HG03280 (cell line): ENCODE measurements around the gene FGR.

ENCODE experiments used
- ATAC-seq: cut with Tn5 transposase; IDR thresholded peaks from one replicate; pipeline ENCODE4 v1.9.1; 2021; ENCODE audit warnings: mild to moderate bottlenecking, moderate library complexity; ENCODE audit not compliant: unreplicated experiment

The FGR gene

DNA sequence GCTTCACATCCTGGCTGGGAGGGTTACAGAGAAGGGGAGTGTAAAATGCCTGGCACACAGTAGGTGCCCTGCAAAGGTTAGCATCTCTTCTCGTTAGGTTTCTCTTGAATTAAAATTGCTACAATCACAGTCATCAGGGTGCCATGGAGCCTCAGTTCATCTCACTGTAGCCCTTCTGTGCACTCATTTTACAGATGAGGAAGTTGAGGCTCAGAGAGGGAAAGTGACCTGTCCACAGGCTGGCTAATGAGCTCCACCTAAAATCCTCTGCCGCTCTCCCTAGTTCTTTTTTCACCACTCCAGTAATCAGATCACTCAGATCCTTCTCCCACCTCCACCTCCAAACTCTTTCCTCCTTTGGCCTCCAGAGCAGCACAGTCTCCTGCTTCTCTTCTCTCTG is 17.6 kb downstream of the FGR start:
- no peak for ATAC-seq

DNA sequence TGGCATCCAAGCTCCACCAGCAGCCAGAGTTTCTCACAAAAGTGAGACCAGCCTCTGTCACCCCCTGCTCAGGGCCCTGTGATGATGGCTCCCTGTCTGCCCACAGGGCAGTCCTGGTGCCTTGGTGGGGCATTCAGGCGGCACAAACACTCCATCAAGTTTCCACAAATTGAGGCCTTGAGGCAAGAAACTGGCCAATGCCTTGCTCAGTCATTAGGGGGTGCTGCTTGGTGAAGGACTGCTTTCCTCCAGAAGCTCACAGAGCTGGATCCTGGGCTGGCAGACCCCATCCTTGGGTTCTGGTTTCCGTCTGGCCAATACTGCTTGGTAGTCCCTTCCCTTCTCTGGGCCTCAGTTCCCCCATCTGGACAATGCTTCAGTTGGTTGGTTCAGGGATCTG is 18.5 kb downstream of the FGR start:
- ATAC-seq: no peak

DNA sequence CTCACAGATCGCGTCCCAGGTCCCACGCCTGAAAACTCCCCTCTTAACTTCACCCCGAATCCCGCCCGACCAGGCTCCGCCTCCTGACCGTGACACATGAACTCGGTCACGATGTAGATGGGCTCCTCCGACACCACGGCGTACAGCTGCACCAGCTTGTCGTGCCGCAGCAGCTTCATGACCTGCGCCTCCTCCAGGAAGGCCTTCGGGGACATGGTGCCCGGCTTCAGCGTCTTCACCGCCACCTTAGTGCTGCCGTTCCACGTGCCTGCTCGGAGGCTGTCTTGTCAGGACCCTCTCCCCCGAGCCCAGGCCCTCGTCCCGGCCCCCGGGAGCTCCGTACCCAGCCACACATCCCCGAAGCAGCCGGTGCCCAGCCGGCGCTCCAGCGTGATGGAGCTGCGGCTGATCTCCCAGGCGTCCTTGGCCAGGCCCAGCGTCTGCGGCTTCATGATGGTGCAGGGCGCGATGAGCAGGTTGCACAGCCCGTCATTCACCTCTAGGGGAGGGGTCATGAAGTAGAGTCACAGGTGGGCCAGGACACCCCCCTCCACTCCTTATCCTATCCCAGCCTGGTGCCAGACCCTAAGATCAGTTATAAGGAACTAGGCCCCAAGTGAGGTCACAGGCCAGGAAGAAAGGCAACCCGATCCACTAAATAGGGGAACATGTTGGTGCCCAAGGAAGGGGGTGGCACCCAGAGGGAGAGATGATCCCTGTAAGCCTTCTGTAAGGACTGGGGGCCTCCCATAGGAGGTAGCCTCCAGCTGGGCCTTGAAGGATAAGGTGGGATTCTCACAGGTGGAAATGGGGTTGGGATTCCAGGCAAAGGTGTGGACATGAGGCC is 19.4 kb downstream of the FGR start:
- ATAC-seq: no peak

DNA sequence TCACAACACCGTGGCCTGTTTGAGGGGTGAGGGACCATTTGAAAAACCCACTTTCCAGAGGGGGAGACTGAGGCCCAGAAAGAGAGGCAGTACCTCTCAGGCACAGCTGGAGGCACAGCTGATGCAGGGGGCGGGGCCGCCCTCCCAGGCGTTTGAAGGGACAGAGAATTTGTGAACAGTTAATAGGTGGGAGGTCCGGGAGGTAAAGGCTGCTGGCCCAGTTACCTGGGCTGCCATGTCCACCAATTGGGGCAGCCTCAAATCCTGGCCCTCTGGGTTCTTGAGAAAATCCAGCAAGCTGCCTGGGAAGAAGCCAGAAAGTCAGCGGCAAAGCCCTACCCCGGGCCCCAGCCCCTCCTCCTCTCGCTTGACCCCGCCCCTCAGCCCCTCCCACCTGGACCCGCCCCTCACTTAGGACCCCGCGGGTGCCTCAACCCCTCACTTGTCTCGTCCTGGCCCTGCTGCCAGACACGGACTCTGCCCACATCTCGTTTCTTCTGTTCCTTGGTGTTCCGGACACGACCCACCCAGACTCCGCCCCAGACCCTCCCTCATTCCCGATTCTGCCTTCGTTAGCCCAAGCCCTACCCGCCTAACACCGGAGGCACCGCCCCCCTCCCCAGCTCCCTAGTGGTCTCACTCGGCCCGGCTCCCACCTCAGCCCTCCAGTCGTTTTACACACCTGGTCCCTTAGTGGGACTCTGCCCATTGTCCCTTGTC is 20.2 kb downstream of the FGR start:
- ATAC-seq: no peak

DNA sequence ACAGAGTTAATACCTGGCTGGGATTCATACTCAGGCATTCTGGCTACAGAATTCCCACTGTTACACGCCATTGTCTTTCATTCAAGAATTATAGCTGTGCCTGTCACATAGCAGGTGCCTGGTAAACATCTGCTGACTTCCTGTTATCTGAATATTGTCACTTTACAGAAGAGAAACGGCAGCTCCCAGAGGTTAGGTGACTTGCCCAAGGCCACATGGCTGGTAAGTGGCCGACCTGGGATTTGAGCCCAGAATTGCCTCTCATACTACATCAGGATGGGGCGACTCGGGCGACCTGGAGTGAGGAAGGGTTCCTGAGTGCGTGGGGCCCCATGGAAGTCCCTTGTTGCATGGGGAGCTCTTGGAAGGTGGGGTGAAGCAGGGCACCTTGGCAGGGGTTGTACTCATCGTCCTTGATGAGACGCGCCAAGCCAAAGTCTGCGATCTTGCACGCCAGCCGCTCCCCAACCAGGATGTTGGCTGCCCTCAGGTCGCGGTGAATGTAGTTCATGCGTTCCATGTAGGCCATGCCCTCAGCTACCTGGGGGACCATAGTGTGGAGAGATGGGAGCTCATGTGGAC is 20.9 kb downstream of the FGR start:
- no peak for ATAC-seq

DNA sequence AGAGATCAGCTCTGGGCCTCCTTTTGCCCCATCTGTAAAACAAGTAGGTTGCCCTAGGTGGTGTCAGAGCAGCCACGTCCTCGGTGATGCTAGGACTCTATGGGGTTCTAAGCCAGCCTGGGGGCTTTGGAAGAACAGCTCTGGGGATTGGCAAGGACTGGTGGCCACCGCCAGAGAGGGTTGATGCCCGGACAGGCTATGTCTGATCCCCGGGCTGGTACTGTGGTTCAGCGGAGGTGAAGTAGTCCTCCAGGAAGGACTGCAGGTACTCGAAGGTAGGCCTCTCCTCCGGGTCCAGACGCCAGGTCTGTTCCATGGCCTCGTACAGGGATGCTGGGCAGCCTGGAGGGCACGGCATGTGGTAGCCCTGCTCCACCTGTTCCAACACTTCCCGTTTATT is 22.3 kb downstream of the FGR start:
- ATAC-seq: no peak

DNA sequence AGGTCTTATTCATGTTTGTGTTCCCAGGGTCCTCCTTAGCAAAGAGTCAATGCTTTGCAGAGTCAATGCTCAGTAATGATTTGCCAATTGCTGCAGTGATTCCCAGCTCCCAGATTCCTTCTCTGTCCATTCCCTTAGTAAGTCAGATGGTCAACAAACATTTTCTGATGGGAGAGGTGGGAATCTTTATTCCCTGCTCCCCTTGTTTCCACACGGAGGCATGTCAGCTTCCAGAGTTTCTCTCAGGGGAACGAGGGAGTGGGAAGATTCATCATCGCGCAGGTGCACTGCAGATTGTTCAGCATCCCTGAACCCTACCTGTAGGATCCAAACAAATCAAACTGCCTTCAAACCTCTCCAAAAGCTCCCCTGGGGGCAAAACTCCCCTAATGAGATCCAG is 23.5 kb downstream of the FGR start:
- ATAC-seq: no peak

DNA sequence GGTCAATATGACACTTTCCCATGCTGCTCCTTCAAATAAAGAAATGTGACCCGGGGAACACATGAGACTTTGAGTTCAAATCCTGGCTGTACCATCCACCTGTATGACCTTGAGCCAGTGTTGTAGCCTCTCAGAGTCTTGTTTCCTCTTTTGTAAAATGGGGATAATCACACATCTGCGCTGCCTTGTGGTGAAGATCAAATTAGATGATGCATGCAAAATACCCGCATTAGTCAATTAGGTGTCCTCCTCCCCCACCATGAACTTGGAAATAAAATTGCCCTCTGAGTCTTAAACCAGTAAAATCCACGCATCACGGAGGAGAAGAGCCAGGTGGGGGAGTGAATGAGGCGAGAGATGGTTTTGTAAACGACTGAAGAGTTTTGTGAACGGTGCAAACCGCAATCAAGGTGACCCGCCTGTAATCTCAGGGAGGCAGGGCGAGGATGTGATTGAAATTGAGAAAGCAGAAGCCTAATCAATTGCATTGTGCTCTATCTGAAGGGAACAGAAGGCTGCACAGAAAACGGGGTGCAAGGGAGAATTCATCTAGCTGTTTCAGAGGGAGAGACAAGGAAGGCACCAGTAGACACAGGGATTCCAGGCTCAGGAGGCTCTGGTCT is 25.3 kb downstream of the FGR start:
- no peak for ATAC-seq

DNA sequence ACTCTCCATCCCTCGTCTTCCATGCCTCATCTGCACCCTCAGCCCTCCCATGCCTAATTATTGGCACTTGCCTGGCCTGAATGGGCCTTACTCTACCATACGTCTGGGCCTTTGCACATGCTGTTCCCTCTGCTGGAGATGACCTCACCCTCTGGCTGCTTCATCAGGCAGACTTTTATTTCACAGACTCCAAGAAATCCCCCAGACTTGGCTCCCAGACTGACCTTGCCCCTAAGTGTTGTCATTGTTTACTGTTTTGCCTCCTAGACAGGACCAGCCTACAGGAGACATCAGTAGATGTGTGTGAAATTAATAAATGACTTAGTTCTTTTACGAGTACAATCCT is 25.8 kb downstream of the FGR start:
- no peak for ATAC-seq

DNA sequence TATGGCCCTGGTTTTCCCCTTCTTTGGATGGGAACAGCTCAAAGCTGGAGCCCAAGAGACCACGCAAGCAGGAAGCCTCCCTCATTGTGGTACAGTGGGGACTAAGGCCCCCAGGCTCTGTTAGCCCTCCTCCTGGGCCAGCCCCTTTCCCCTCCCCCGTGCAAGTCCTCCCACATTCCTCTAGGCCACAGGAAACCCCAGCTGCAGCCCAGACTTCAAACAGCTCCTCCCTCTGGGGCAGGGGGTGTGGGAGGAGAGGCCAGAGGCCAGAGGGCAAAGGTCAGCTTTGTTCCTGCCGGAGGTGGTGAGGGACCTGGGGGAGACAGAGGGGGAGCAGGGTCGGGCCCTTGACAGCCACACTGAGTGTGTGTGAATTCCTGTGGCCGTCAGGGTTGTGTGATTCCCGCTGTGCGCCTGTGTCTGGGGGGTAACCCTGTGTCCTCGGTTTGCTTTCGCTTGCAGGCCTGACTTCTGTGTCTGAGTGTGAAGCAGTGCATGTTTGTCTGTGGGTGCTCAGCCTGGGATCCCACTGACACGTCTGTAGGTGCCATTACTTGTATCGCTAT is 27.7 kb downstream of the FGR start:
- no peak for ATAC-seq

DNA sequence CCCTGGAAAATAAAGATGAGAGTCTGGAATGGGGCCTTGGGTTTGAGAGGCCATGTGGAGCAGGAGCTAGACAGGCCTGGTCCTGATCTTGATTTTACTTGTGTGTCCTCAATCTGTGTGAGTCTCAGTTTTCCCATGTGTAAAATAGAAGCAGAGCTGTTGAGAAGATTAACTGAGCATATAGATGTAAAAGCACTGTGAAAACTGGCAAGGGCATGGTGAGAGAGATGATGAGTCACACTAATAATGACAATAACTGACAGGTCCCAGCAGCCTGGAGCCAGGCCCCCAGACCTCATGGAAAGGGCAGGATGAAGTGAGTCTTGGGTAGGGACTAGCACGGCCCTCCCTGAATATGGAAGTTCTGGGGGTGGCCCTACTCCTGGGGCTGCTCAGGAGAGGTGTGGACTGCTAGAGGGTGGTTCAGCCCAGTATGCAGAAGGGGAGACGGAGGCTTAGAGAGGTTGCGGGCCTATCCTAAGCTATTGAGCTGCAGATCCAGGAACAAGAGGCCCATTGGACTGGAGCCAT is 28.2 kb downstream of the FGR start:
- ATAC-seq: no peak

DNA sequence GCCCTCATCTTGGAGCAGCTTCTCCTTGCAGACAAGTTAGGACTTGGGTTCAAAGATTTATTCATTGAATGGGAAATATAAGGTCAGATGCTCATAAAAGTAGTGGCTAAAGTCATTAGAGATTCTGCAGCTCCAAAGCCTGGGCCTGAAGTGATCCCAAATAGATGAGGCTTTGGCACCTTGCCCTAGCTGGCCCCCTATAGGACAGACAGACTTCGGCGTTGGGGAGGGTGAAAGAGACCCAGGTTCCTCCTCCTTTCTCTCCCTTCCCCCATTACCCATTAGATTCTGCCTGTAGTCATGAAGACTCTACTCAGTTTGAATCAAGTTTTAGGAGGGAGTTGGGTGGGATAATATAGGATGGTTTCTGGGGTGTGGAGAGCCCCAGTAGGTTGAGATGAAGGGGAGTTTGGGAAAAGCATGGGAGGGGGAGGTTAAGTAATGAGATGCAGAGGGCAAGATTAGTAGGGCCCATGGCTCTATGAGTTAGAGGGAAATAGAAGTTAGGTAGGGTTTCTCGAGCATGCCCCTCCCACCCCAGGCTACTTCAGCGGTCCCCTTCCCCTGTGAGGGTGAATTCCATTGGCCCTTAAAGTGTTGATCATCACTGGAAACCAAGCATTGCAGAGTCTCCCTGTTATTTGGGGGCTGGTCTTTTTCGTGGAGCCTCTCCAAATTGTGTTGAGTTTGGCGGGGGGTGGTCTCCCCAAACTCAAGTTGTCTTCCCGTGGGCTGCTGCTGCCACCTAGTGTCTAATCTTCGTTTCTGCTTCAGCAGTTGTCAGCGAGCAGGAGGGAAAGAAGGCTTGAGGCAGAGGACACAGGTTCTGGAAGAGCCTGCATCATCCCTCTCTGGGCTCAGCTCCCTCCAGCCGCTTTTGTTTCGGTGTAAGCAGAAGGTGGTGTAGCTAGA is 28.9 kb downstream of the FGR start:
- ATAC-seq: no peak

DNA sequence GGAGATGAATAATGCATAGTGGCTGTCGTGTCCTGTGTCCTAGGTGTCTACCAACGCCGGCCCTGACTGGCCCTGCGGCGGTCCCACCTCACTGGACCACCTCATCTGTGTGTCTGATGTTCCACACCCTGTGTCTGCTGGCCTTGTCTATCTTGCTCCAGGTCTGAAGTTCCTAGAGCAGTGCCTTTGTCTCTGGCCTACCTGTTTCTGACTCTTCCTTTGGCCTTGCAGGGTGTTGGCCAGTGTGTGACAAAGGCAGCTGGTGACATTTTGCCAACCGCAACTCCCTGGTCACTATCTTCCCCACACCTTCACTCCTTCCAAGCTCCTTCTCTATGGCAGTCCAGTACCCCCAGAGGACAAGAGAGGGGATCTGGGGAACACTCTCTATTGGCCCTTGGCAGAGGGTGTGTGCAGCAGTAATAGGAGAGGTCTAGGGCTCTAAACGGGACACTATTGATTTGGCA is 29.7 kb downstream of the FGR start:
- ATAC-seq: no peak

DNA sequence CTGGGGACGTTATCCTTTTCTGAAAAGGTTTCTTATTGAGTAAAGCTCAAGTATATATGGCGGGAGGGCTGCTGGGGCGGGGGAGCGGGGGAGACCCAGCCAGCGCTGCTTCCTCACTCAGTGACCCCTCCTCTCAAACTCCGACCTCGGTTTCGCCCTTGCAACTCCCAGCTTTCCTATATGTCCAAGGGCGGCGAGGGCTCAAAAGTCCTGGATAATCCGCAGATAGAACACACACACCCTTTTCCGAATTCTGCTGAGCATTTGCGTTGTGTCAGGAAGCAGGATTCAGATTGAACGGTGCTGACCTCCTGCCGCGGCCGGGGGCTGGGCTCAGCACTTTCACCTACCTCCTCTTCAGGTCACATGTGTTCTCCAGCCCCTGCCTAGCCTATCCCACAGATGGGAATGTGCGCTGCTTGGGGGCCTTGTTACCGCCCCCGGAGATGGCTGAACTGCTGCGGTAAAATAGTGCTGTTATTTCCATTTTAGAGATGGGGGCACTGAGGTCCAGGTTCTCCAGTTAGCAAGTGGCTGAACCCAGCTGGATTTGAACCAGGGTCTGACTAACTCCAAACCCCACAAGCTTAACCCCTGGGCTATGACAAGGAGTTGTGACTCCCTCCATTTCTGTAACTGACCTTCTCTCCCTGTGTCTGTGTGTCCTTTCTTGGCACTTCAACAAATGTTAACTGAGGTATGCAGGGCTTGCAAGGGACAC is 30.2 kb downstream of the FGR start:
- no peak for ATAC-seq

DNA sequence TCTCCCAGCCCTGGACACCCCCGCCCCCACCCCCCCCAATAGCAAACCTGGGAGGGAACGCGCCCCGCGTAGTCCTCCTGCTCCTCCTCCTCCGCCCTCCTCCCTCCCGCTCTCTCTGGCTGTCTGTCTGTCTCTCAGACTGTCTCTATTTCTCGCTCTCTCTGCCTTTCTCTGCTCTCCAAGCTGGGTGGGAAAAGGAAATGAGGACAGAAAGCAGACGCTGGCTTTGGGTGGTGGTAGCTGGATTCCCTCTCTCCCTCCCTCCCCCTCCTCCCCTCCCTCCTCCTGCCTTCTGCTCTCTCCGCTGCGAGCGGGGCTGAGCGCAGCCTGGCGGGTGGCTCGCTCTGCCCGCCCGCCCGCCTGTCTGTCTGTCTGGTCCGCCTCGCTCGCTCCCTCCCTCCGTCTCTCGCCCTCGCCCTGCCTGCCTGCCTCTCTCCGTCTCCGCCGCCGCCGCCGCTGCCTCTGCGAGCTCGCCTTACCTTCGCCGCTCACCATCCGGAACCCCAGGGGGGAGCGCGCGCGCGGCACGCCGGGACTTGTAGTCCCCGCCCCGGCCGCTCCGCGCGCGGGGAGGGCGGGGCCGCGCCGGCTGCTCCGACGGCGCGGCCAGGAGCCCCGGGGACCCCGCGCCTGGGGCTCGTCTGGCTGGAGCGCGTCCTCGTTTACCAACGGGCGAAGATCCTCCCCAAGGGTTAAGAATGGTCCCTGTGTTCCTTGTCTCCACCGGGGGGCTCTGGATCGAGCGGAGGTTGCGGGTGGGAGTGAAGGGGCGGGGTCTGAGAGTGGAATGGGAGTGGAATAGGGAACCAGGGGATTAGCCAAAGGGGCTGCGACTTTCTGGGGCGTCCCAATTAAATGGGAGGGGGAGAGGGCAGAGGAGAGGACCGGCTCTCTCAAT is 31.1 kb downstream of the FGR start, which contains the start of gene AHDC1:
Gene AHDC1 (minus strand): TSS at position 464 of the 898 bp plus-strand sequence. CDS start 52,029 bp downstream, outside the sequence.
- ATAC-seq: peak; percentile 66

DNA sequence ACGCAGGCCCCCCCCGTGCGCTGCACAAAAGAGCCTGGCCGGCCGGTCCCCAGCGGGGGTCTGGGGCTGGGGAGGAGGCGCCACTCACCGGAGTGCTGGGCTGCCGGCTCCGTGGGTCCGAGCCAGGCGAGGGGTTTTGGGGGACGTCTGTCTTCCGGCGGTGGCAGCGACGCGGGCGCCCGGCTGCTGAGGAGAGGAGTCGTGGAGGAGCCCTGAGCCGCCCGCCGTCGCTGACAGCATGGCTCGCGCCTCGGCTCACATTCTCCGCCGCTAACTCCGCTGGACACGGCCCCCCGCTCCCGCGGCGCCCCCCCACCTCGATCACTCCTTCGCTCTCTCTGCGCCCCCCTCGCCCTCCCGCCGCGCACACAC is 31.7 kb downstream of the FGR start:
- no peak for ATAC-seq

DNA sequence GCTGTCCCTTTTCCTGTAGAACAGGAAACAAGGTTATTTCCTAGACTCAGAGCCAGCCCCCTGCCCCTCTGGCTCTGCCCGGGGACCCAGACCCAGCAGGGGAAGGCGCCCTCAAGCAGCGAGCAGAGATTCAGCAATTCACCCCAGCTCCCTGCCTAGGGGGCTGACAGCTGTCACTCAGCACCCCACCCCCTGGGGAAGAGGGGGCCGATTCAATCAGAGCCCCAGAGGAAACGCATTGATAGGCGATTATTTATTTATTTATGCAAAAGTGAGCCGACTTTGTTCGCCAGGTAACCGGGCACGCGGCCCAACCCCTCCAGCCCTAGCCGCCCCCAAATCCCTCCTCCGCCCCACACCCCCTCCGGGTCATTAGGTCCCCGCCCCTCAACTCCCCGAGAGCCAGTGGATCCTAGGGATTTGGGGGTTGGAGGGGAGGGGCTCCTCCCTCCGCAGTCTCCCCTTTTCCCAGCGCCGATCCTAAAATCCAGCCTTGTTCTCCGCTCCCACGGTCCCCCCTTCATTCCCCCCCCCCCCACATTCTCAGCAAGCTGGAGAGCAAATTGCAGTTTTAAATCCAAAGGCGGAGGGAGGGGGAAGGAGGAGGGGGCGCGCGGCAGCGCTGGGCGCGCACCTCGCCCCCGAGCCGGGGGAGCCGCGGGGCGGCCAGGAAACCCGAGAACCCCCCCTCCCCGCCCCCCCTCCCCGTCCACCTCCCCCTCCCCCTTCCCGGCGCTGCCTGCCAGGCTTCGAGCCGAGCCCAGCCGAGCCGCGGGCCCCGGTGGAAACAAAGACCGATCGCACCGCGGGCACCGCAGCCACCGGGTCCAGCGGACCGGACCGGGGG is 32.3 kb downstream of the FGR start:
- ATAC-seq: no peak
